Tibial nerve (tissue), 4 donors: ENCODE data around the gene TMC6. TPM values are rescaled to one million over a fixed set of nuclear protein-coding genes. Genes with fewer than 3 reads are reported as not detected.

ENCODE experiments used
- DNase-seq, 2 donors: peaks; one replicate each; pipeline ENCODE4 v3.0.0-alpha.2; 2019; ENCODE audit warnings: low spot score in 2 of 2
- H3K27ac ChIP-seq, 4 donors: fragments of 200-600 bp; sonication (generic) in 3 of 4; one replicate each; pipeline ENCODE4 v1.5.1; 2017 to 2019; ENCODE audit warnings: mild to moderate bottlenecking in 1 of 4
- H3K27me3 ChIP-seq, 2 donors: fragments of 200-600 bp; sonication (generic) in 1 of 2; one replicate each; pipeline versions ENCODE4 v1.5.1 to v1.6.0; 2017 to 2019
- H3K36me3 ChIP-seq, 3 donors: fragments of 200-600 bp; sonication (generic); one replicate each; pipeline ENCODE4 v1.5.1; 2018 to 2019
- H3K4me1 ChIP-seq, 4 donors: fragments of 200-600 bp; sonication (generic) in 3 of 4; one replicate each; pipeline ENCODE4 v1.5.1; 2017 to 2019
- H3K4me3 ChIP-seq, 4 donors: fragments of 200-600 bp; sonication (generic) in 3 of 4; one replicate each; pipeline ENCODE4 v1.5.1; 2017 to 2019; ENCODE audit warnings: mild to moderate bottlenecking in 1 of 4, moderate library complexity in 1 of 4
- H3K9me3 ChIP-seq, 4 donors: fragments of 200-600 bp; sonication (generic) in 3 of 4; one replicate each; pipeline ENCODE4 v1.5.1; 2017 to 2019
- CTCF ChIP-seq, 5 experiments: fragments of 200-600 bp in 3 of 5; fragments of 450-650 bp in 2 of 5; sonication (generic) in 3 of 5; IDR thresholded peaks; one replicate each; pipeline ENCODE4 v1.5.1; 2016 to 2019; ENCODE audit warnings: antibody characterized with exemption in 5 of 5, mild to moderate bottlenecking in 3 of 5, moderate library complexity in 2 of 5
- EP300 ChIP-seq, 2 donors: sonication (generic); formaldehyde crosslinking; IDR thresholded peaks; one replicate each; pipeline ENCODE4 v1.6.1; 2017; ENCODE audit warnings: antibody characterized with exemption in 2 of 2, mild to moderate bottlenecking in 1 of 2
- POLR2A ChIP-seq, 2 donors: fragments of 450-650 bp; IDR thresholded peaks; one replicate each; pipeline ENCODE4 v1.6.1; 2017; ENCODE audit warnings: antibody characterized with exemption in 2 of 2, mild to moderate bottlenecking in 2 of 2, moderate library complexity in 2 of 2
- whole genome bisulfite sequencing, 2 donors: methylation state at CpG; one replicate each; pipeline ENCODE4 v1.1.5; 2018; 5-methylcytosine and 5-hydroxymethylcytosine counted together
- total RNA-seq, 4 donors: library from RNA; depleted of rRNA; stranded (reverse); fragments of >200 nt; gene quantifications; one replicate each; pipeline ENCODE4 v1.1.0, GENCODE V29; 2016

TMC6 gene
- total RNA-seq = 10 to 100 TPM; 43.3 to 94.5 (median 52.2) TPM

GRCh38 chr17:78128551-78129350 lies at the start of gene TMC6:
Gene TMC6, minus strand, starts transcription at chr17:78128755. Its CDS starts 1,923 bp downstream, at chr17:78126832.
- Histone ChIP-seq H3K9me3 (no peaks in the 10 kb centered on the region), H3K4me1 (peaks cover 0 to 92% (median 65%) of the 10 kb centered on the region in 4 donors), H3K27ac (peak within 1 kb of the TSS; percentile 75 to 93 (median 92)), H3K36me3 (peaks cover 0 to 15% (median 0%) of the 10 kb centered on the region in 3 donors), H3K4me3 (peak within 1 kb of the TSS; percentile 65 to 86 (median 76)), H3K27me3 (no peaks in the 10 kb centered on the region)
- no peak for DNase-seq
- WGBS, 2 donors = 3 to 5% methylated on average over 31 to 50 of the region's 54 CpGs
- TF ChIP-seq CTCF (IDR thresholded peaks at IDR 0.05) = no peak
- TF ChIP-seq EP300 (IDR thresholded peaks at IDR 0.05) = no peak
- peak in 1 of 2 donors; percentile 26 for TF ChIP-seq POLR2A (IDR thresholded peaks at IDR 0.05)

- H3K27ac ChIP-seq = peak overlapping the region in 1 of 4 donors; percentile 91
Measured at GRCh38 chr17:78176548-78177025, 48.0 kb upstream of the TMC6 start.

GRCh38 chr17:78175643-78175981 lies 47.1 kb upstream of the TMC6 start:
- Histone ChIP-seq H3K36me3 (peaks cover 0 to 18% (median 0%) of the 10 kb centered on the region in 3 donors), H3K9me3 (no peaks in the 10 kb centered on the region), H3K4me1 (peaks cover 0 to 78% (median 56%) of the 10 kb centered on the region in 4 donors), H3K4me3 (no peak overlapping the region), H3K27ac (peak overlapping the region in 3 of 4 donors; percentile 79 to 91 (median 83)), H3K27me3 (no peaks in the 10 kb centered on the region)
- no peak for DNase-seq
- TF ChIP-seq CTCF (IDR thresholded peaks at IDR 0.05) = no peak
- no peak for TF ChIP-seq POLR2A (IDR thresholded peaks at IDR 0.05)
- no peak for TF ChIP-seq EP300 (IDR thresholded peaks at IDR 0.05)
- 68 to 71% methylated on average over 14 of the region's 14 CpGs for WGBS, 2 donors

More at GRCh38 chr17:78176548-78177025, 48.0 kb upstream of the TMC6 start:
- peak; percentile 56 to 68 for DNase-seq
- H3K27me3 ChIP-seq = no peaks in the 10 kb centered on the region
- H3K4me3 ChIP-seq = no peak overlapping the region
- H3K36me3 ChIP-seq = peaks cover 0 to 8% (median 0%) of the 10 kb centered on the region in 3 donors
- WGBS, 2 donors = 23 to 38% methylated on average over 13 to 14 of the region's 14 CpGs
- TF ChIP-seq CTCF (IDR thresholded peaks at IDR 0.05) = peak; percentile 86 to 92 (median 91)
- no peak for TF ChIP-seq POLR2A (IDR thresholded peaks at IDR 0.05)
- H3K4me1 ChIP-seq = peaks cover 0 to 70% (median 52%) of the 10 kb centered on the region in 4 donors
- H3K9me3 ChIP-seq = no peaks in the 10 kb centered on the region

GRCh38 chr17:78174870-78175642 lies 46.5 kb upstream of the TMC6 start:
- no peaks in the 10 kb centered on the region for H3K27me3 ChIP-seq
- H3K4me3 ChIP-seq = no peak overlapping the region
- H3K27ac ChIP-seq = peak overlapping the region; percentile 50 to 91 (median 81)
- DNase-seq = no peak
- 69 to 73% methylated on average over 24 to 25 of the region's 28 CpGs for WGBS, 2 donors
- TF ChIP-seq CTCF (IDR thresholded peaks at IDR 0.05) (no peak), POLR2A (IDR thresholded peaks at IDR 0.05) (no peak), EP300 (IDR thresholded peaks at IDR 0.05) (no peak)
- H3K36me3 ChIP-seq = peaks cover 0 to 20% (median 0%) of the 10 kb centered on the region in 3 donors
- peaks cover 0 to 78% (median 55%) of the 10 kb centered on the region in 4 donors for H3K4me1 ChIP-seq
- no peaks in the 10 kb centered on the region for H3K9me3 ChIP-seq
